GM12891 (cell line): ENCODE data around the gene WBP1L.

Source experiments
- POLR2A ChIP-seq: IDR thresholded peaks from 2 replicates; pipeline ENCODE4 v1.6.1; 2011; ENCODE audit warnings: low read depth, low read length, control low read depth
- POLR2AphosphoS5 ChIP-seq: IDR thresholded peaks from 2 replicates; pipeline ENCODE4 v1.6.1; 2011; ENCODE audit warnings: low read depth, low read length, control low read depth
- TAF1 ChIP-seq: IDR thresholded peaks from 2 replicates; pipeline ENCODE4 v1.6.1; 2011; ENCODE audit warnings: low read depth, low read length, control low read depth

GRCh38 chr10:102824664-102825063 lies 80.9 kb downstream of the WBP1L start:
- TF ChIP-seq POLR2A (no peak), TAF1 (no peak), POLR2AphosphoS5 (no peak)
